Measurements from ENCODE around the gene PRKCSH. TPM values are rescaled to one million over a fixed set of nuclear protein-coding genes. Genes with fewer than 3 reads are reported as not detected.
"Not testable (repeated sequence)": the region's sequence is repeated elsewhere in the genome, so short reads cannot be mapped to it uniquely, and the experiment has no call there.

Gene PRKCSH
- total RNA-seq, 2 donors from 2014 or later, result 301 to 320 TPM

DNA sequence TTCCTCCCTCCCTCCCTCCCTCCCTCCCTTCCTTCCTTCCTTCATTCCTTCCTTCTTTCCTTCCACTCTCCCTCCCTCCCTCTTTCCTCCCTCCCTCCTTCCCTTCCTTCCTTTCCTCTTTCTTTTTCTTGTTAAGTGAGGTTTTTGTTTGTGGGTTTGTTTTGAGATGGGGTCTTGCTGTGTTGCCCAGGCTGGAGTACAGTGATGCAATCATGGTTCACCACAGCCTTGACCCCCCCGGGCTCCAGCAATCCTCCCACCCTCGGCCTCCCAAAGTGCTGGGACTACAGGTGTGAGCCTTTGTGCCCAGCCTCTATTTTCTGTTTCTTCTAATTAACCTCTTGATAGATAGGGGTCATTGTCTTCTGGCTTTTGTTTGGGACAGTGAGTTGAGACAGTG, 26.0 kb downstream of the PRKCSH start:
- intact Hi-C loops (cut with DNase I, micrococcal nuclease), result no loop called here
- ATAC-seq (no peak), DNase-seq (no peak)

DNA sequence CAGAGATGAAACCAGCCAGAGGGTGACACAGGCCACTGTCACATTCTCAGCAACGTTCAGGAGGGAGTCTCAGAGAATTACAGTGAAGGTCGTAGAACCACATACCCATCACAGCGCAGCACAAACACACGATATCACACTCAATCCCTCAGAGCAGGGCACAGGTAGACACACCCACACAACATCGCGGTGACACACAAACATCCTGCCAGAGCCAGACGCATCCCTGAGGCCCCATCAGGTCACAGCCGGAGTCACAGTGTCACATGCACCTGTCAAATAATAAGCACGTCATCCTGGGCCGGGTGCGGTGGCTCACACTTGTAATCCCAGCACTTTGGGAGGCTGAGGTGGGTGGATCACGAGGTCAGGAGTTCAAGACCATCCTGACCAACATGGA, 28.0 kb downstream of the PRKCSH start:
- intact Hi-C loops (cut with DNase I, micrococcal nuclease), result no loop called here
- no peak for DNase-seq

DNA sequence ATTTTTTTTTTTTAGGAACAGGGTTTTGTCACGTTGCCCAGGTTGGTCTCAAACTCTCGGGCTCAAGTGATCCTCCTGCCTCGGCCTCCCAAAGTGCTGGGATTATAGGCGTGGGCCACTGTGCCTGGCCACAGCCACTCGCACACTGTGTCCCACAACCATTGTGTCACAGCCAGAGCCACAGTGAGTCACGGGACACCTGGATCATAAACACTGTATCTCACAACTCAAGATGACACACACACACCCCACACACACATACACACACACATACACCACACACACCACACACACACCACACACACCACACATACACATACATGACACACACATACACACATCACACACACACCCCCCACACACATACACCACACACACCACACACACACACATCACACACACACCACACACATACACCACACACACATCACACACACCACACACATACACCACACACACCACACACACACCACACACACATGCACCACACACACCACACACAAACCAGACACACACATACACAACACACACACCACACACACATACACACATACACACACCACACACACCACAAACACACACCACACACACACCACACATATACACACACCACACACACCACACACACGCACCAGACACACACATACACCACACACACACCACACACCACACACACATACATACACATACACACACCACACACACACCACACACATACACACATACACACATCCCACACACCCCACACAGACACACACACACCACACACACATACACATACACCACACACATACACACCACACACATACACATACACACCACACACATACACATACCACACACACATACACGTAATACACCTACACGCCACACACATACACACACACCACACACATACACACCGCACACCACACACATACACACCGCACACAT, 29.2 kb downstream of the PRKCSH start:
- intact Hi-C loops (cut with DNase I, micrococcal nuclease), result no loop called here
- no peak for DNase-seq
- no peak for ATAC-seq

More for the DNA sequence above, 28.0 kb downstream of the PRKCSH start:
- no peak for ATAC-seq

DNA sequence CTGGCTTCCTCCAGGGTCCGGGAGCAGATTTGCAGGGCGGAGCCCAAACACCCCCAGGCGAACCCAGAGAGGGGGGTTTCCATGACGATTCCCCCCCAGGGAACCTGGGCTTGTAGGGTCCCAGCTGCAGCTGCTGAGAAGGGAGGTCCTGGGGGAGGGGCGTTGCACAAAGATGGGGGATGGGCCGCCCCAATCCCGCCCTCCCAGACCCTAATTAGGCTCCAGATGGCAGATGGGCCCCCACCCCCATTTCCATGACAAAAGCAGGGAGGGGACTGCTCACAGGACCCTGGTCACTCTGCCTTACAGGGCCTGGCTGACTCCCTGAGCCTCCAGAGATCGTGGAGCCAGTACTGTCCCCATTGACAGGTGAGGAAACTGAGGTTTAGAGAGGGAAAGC, 30.2 kb downstream of the PRKCSH start:
- ATAC-seq (no peak), DNase-seq (no peak)
- intact Hi-C loops (cut with DNase I, micrococcal nuclease), result no loop called here

DNA sequence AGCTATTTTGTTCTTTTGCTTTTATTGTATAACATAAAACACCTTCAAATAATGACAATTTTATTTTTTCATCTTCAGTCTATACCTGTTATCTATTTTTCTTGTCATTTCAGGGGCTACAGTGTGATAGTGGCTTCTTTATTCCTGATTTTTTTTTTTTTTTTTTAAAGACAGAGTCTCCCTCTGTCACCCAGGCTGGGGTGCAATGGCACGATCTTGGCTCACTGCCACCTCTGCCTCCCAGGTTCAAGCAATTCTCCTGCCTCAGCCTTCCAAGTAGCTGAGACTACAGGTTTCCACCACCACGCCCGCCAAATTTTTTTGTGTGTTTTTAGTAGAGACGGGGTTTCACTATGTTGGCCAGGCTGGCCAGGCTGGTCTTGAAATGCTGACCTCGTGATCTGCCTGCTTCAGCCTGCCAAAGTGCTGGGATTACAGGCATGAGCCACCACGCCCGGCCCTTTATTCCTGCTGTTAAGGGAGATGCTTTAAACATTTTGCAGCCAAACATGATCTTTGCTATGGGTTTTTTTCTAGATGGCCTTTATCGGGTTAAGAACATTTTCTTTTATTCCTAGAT, 32.9 kb downstream of the PRKCSH start:
- DNase-seq; ATAC-seq; intact Hi-C loops (cut with DNase I, micrococcal nuclease): not testable (repeated sequence)

DNA sequence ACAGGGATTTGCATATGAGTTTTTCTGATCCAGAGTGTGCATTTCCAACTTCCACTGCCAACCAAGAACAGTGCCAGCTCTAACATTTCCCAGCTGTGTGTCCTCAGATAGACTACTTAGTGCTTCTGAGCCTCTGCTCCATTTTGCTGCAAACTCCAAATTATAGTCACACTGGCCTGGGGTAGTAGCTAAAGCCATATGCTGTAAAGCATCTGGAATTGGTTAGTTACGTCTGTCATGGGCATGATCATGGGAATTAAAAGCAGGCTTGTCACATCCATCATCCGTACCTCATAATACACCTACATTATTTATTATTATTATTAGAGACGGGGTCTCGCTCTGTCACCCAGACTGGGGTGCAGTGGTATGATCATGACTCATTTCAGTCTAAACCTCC, 38.3 kb downstream of the PRKCSH start:
- no peak for ATAC-seq
- no peak for DNase-seq
- intact Hi-C loops (cut with DNase I, micrococcal nuclease), result no loop called here

DNA sequence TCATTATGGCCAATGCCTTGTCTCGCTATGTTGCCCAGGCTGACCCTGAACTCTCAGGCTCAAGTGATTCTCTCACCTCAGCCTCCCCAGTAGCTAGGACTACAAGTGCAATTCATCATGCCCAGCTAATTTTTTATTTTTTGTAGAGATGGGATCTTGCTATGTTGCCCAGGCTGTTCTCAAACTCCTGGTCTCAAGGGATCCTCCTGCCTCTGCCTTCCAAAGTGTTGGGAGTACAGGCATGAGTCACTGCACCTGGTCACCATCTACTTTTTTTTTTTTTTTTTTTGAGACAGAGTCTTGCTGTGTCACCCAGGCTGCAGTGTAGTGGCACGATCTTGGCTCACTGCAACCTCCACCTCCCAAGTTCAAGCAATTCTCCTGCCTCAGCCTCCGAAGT, 39.9 kb downstream of the PRKCSH start:
- DNase-seq; ATAC-seq; intact Hi-C loops (cut with DNase I, micrococcal nuclease): not testable (repeated sequence)

DNA sequence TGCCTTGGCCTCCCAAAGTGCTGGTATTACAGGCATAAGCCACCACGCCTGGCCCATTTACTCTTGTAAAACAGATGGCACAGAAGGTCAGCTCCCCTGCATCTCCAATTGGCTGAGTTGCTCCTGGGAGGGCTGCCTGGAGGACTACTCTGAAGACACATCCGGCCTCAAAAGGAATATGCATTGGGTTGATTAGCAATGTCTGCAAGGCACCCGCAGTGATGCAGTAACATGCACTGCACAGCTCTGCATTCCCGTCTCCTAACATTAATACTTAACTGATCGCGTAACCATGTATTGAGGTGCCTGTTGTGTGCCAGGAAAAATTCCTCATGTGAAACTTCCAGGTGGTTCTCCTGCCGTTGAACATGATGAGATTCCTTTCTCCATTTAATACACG, 40.4 kb downstream of the PRKCSH start:
- intact Hi-C loops (cut with DNase I, micrococcal nuclease), result no loop called here
- ATAC-seq (no peak), DNase-seq (no peak)

DNA sequence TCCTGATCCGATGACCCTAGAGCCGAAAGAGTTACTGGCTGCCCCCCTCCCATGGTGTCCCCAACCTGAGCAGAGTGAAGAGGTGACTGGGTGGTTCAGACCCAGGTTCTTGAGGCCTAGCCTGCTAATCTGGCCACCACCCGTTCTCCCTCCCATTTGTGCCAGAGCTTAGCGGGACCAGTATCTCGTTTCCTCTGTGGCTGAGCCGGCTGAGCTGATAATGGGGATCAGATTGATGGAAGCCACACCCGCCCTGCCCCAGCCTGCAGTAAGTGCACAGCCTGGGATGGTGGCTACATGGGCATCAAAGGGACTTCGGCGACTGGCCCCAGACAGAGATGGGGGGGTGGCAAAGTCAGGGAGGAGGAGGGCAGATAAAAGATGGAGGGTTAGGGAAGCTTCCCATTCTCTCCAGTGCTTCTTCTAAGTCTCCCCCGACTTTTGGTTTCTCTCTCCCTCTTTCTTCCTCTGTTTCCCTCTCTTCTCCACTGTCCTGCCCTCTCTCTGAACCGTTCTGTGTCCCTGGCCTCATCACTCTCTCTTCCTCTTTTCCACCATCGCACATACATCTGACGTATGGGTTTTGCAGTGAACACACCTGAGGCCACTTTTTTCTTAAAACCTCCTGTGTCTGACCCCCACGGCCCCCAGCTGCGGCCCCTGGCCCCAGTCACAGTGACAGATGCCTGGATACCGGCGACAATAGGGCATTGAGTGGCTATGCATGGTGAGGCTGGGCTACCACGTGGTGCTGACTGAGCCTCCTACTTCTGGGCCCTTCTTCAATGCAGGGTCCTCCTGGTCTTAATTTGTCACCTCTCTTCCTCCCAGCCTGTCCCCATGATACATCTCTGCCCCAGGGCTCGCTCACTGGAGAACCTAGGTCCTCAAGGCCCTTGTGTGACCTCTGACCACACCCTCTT, 43.0 kb downstream of the PRKCSH start:
- DNase-seq (no peak), ATAC-seq (no peak)
- intact Hi-C loops (cut with DNase I, micrococcal nuclease), result no loop called here

DNA sequence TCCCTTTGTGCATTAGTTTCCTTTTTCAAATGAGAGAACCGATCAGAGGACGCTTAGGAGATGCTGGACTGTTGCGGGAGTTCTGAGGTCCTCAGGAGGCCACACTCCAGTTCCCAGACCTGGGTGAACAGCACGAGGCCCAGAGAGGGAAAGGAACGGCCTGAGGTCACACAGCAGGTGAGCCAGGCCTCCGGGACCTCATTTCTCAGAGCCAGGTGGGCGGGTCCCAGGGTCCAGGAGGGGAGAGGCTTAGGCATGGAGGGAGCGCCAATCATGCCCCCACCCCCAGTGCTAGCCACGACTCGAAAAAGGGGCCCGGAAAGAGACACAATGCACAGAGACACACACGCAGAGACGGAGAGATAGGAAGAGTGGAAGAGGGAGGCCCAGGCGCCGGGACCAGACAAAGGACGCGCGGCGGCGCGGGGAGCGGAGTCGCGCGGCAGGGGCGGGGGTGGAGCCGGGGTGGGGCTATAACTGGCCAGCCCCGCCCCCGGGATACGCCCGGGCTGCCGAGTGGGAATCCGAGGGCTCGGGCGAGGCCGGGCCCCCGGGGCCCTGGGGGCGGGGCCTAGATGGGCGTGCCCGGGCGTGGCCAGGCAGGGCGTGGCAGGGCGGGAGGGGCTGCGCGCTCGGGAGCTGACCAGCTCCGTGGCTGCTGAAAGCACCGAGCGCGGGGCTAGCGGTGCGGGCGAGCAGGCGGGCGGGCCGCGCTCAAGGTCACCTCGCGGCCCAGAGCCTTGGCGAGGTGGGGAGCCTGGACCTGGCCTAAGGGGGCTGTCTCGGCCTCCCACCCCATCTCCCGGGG, 43.9 kb downstream of the PRKCSH start:
- DNase-seq, result peak in 1 of 2 donors; percentile 36
- ATAC-seq, result peak; percentile 59
- intact Hi-C loops (cut with DNase I, micrococcal nuclease), result no loop called here

DNA sequence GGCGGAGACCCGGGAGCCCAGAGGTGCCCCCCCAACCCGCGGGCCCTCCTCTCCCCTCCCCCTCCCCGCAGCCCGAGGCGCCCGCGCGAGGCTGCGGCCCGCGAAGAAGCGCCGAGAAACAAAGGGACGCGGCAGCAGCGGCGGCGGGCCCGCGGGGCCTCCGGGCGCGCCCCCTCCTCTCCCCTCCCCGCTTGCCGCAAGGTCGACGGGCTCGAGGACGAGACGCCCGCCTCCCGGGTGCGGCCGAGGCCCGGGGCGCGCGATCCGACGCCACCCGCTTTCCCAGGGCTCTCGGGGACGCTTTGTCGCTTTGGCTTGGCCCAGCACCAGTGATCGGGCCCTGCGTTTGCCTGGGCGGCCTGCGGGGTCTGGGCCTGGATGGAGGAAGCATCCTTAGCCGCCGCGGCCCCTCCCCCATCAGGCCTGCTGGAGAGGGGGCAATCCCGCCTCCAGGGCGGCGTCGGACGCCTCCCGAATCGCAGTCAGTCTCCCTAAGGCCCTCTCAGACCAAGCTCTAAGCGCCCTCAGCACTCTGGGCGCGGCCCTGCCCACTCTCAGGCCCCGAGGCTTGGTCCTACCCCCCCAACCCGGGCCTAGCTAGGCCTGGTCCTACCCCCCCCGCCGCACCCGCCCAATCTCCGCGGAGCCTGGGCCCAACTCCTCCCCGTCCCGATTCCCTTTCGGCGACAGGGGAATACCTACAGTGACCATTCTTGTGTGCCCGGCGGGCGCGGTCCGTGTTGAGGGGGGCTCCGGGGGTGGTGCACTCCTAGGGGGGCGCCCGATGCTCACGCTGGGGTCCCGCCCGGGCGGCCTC, 44.7 kb downstream of the PRKCSH start:
- no peak for DNase-seq
- ATAC-seq, result no peak
- intact Hi-C loops (cut with DNase I, micrococcal nuclease), result loop anchor here in 1 of 2 donors (10.0 kb wide), 1 partner anchor 185 kb away; the partner anchor contains the start of gene TSPAN16

DNA sequence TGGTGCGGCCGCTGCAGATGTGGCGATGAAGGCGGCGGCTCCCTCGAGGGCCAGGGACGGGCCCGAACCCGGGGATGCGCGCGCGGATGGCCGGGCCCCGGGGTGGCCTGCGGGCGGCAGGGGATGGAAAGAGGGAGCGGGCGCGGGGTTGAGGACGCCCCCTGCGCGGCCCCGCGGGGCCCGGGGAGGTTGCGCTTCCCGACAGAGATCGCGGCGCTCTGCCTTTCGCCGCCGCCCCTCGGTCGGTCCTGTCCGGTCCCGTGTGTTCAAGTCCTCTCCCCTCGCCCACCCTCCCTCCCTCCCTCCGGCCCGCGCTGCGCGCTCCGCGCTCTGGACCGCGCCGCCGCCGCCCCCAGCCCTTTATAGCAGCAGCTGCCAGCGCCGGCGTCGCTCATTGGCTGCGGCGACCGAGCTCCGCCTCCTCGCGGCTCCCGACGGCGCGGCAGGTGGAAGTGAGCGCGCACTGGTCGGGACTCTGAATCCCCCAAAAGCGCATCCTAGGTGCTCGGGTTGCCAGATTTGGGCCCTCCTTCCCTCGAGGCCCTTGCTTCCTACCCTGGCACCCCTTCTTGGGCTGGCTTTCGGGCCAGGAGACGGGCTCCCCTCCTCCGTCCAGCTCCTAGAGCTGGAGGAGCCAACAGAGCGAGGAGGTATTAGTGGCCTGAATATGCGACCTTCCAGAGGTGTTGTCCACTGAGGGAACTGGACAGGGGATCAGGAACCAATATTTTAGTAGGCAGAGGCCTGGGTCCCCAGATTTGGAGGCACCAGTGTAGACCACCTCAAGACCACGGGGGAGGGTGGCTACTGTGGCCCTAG, 45.5 kb downstream of the PRKCSH start, which contains the start of gene ELAVL3:
Gene ELAVL3 (minus strand): TSS at position 332 of the 819 bp plus-strand sequence. CDS start 438 bp downstream, outside the sequence.
- no peak for DNase-seq
- intact Hi-C loops (cut with DNase I, micrococcal nuclease), result loop anchor here in 1 of 2 donors (10.0 kb wide), 1 partner anchor 186 kb away; the partner anchor contains the start of gene TSPAN16

DNA sequence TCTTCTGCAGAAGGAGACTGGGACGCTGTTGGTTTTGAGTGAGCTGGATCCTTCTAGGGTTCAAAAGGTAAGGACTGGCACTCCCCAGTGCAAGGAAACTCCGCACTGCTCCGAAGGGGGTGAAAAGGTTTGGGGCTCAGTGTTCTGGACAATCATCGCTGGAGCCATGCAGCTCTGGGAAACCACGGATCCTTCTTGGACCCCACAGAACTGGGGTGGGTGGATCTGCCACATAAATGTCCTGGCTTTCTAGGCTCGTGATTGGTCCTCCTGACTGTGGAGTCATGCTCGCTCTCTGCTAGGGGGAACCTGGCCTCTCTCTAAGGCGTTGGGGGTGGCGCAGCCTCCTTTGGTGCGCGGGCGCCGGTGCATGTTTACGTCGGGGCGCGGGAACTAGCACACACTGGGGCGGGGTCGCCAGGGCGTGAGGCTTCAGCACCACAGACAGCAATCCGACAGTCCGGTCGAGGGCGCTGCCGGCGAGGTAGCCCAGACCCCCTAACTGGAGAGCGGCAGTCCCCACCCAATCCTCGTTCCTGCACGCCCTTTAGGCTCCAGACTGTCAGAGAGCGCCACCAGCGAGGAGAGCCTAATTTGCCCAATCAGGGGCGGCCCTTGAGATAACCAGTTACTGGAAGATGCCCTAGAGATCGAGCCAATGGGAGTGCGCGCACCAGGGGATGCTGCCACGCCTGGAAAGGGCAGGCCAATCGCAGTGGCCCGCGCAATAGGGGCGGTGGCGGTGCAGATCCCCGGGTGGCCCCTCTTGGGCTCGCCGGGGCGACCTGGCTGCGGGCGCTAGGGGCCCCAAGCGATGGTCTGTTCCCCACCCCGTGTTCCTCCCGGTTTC, 46.3 kb downstream of the PRKCSH start:
- DNase-seq, result peak in 1 of 2 donors; percentile 39
- intact Hi-C loops (cut with DNase I, micrococcal nuclease), result loop anchor here in 1 of 2 donors (10.0 kb wide), 1 partner anchor 187 kb away; the partner anchor contains the start of gene TSPAN16
- peak; percentile 50 for ATAC-seq

More for the DNA sequence above, 45.5 kb downstream of the PRKCSH start, which contains the start of gene ELAVL3:
- no peak for ATAC-seq

DNA sequence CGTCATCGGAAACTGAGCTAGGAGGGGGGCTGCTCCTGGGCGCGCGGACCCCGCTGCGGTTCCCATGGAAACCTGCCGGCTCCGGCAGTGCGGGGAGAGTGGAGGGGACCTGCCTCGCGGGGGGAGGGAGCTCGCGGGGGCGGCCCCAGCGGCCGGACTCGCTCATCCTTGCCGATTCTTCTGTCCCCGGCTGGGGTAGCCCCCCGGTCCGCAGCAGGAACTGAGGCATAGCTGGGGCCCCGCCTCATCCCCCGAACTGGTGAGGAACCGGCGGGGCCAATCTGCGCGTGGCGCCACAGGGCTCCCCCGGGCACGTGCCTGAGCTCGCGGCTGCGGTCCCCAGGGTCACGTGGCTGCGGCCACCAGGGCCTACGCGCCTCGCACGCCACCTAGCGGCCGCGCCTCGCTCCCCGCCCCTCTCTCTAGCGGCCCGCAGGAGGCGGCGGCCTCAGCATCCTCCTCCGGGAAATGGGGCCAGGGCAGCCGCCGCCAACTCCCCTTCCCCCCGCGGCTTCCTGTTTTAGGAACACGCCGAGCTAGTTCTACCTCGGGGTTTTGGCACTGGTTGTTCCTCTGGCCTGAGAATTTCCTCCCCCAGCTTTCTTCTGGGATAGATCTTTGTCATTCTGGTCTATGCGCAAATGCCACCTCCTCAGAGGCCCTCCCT, 47.1 kb downstream of the PRKCSH start:
- ATAC-seq (peak; percentile 85), DNase-seq (peak; percentile 71 to 87)
- intact Hi-C loops (cut with DNase I, micrococcal nuclease), result loop anchor here in 1 of 2 donors (10.0 kb wide), 1 partner anchor 188 kb away; the partner anchor contains the start of gene TSPAN16
